Mucosa of descending colon (tissue), 3 donors: ENCODE results near the gene PTCD2. TPM values are rescaled to one million over a fixed set of nuclear protein-coding genes. Genes with fewer than 3 reads are reported as not detected.

Source experiments
- ATAC-seq: fragments of 200-7000 bp; cut with Tn5 transposase; one replicate; pipeline ENCODE4 v1.9.1; 2020; ENCODE audit warnings: mild to moderate bottlenecking, moderate library complexity
- DNase-seq, 3 donors: peaks; one replicate each; pipeline ENCODE4 v3.0.0-alpha.2; 2020
- H3K36me3 ChIP-seq: fragments of 200-600 bp; one replicate; pipeline ENCODE4 v1.8.0; 2021; ENCODE audit warnings: low read depth, mild to moderate bottlenecking
- H3K4me1 ChIP-seq: fragments of 200-600 bp; one replicate; pipeline ENCODE4 v1.8.0; 2021; ENCODE audit warnings: low read depth, mild to moderate bottlenecking
- H3K4me3 ChIP-seq: fragments of 200-600 bp; one replicate; pipeline ENCODE4 v1.8.0; 2021; ENCODE audit warnings: mild to moderate bottlenecking
- H3K9me3 ChIP-seq: fragments of 200-600 bp; one replicate; pipeline ENCODE4 v1.8.0; 2021; ENCODE audit warnings: mild to moderate bottlenecking
- intact Hi-C, 2 donors: fragments of 100-400 bp; cut with DNase I in 1 of 2; cut with micrococcal nuclease in 1 of 2; formaldehyde crosslinking; loops; one replicate each; pipeline versions ENCODE4 v1.11.0 to v1.11.1; 2022; cut with DNase I, micrococcal nuclease
- total RNA-seq, 3 donors: library from RNA; stranded (reverse); fragmentation: NEBNext Ultra II Directional in 2 of 3; extraction: Animal tissue kit (Norgen Biotek cat#: 25700) in 2 of 3; gene quantifications; one replicate each; pipeline versions ENCODE4 v1.2.1 to v1.2.4, GENCODE V29; 2021 to 2023
- TF ChIP-seq, protein P1 (sequence below): fragments of 200-600 bp; IDR thresholded peaks from one replicate; pipeline ENCODE4 v1.8.0; 2022; ENCODE audit warnings: antibody characterized with exemption, mild to moderate bottlenecking
- donor health status: DM: no; HTN: no; CAD: no; lungs with moderate emphysema.
- donor health status: DM: no; HTN: no; CAD: no.
- donor health status: DM: no; HTN: yes; CAD: no.

PTCD2 gene
- total RNA-seq, 3 donors from 2014 or later = 4.7 to 6.3 (median 5.2) TPM

DNA sequence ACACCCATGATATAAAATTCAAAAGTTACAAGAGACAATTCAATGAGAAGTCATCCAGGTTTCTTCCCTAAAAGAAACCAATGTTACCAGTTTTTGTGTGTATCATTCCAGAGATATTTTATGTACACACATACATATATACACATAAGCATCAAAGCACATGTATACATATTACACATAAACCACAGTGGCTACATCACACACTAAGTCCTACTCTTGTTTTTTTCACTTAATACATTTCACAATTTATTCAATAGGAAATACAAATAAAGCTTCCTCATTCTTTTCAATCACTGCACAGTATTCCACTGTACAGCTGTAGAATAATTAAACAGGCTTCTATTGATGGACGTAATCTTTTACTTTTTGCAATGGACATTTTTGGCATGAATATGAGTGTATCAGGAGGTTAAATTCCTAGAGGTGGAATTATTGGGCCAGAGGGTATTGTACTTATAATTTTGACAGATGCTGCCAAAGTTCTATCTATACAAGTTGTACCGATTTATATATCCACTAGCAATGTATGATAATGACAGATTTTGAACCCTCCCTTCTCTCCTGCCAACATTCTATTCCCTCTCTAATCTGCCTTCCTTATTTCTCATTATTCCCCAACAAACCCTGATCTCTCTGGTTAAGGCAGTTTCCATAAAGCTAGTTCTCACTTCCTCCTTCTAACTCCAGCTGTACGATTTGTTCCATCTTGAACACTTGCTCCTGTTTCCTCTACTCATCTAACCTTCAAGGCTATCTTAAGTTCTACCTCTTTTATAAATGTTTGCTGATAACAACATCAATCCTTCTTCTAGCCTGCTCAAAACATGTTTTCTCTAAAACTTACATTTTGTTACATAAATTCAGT is 35.4 kb upstream of the PTCD2 start:
- no peaks in the 10 kb centered on the region for H3K4me1 ChIP-seq
- H3K36me3 ChIP-seq = no peaks in the 10 kb centered on the region
- H3K9me3 ChIP-seq = no peaks in the 10 kb centered on the region
- H3K4me3 ChIP-seq = no peak overlapping the region
- DNase-seq (no peak), ATAC-seq (no peak)
- intact Hi-C loops = loop anchor here in 1 of 2 donors (10.0 kb wide), 1 partner anchor 150 kb away; no protein-coding TSS in a partner anchor
- TF ChIP-seq, protein P1, sequence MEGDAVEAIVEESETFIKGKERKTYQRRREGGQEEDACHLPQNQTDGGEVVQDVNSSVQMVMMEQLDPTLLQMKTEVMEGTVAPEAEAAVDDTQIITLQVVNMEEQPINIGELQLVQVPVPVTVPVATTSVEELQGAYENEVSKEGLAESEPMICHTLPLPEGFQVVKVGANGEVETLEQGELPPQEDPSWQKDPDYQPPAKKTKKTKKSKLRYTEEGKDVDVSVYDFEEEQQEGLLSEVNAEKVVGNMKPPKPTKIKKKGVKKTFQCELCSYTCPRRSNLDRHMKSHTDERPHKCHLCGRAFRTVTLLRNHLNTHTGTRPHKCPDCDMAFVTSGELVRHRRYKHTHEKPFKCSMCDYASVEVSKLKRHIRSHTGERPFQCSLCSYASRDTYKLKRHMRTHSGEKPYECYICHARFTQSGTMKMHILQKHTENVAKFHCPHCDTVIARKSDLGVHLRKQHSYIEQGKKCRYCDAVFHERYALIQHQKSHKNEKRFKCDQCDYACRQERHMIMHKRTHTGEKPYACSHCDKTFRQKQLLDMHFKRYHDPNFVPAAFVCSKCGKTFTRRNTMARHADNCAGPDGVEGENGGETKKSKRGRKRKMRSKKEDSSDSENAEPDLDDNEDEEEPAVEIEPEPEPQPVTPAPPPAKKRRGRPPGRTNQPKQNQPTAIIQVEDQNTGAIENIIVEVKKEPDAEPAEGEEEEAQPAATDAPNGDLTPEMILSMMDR = no peak

DNA sequence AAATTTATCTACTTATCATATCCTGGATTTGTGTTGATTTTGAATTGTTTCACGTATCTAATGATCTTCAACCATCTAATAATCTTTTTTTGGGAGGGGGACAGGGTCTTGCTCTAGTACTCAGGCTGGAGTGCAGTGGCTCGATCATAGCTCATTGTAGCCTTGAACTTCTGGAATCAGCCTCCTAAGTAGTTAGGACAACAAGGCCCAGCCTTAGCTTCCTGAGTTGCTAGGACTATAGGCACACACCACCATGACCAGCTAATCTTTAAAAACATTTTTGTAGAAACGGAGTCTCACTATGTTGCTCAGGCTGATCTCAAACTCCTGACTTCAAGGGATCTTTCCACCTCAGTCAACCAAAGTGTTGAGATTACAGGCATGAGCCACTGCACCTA is 34.8 kb upstream of the PTCD2 start:
- intact Hi-C loops = loop anchor here in 1 of 2 donors (10.0 kb wide), 1 partner anchor 151 kb away; no protein-coding TSS in a partner anchor

DNA sequence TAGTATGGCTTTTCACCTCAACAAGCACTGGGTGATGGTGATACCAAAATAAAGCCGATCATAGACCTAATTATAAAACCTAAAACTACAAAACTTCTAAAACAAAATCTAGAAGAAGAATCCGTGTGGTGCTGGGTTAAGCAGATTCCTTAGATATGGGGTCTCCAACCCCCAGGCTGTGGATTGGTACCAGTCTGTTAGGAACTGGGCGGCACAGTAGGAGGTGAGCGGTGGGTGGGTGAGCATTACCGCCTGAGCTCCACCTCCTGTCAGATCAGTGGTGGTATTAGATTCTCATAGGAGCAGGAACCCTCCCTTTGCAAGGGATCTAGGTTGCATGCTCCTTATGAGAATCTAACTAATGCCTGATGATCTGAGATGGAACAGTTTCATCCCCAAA is 33.4 kb upstream of the PTCD2 start:
- Histone ChIP-seq H3K36me3 (no peaks in the 10 kb centered on the region), H3K9me3 (no peaks in the 10 kb centered on the region), H3K4me1 (no peaks in the 10 kb centered on the region), H3K4me3 (no peak overlapping the region)
- DNase-seq (no peak), ATAC-seq (no peak)
- intact Hi-C loops = loop anchor here in 1 of 2 donors (10.0 kb wide), 1 partner anchor 152 kb away; no protein-coding TSS in a partner anchor
- TF ChIP-seq, protein P1 = no peak

More for the DNA sequence above, 34.8 kb upstream of the PTCD2 start:
- no peaks in the 10 kb centered on the region for H3K9me3 ChIP-seq
- no peaks in the 10 kb centered on the region for H3K4me1 ChIP-seq
- TF ChIP-seq, protein P1 = no peak
- DNase-seq = no peak
- no peaks in the 10 kb centered on the region for H3K36me3 ChIP-seq
- ATAC-seq = no peak
- no peak overlapping the region for H3K4me3 ChIP-seq

DNA sequence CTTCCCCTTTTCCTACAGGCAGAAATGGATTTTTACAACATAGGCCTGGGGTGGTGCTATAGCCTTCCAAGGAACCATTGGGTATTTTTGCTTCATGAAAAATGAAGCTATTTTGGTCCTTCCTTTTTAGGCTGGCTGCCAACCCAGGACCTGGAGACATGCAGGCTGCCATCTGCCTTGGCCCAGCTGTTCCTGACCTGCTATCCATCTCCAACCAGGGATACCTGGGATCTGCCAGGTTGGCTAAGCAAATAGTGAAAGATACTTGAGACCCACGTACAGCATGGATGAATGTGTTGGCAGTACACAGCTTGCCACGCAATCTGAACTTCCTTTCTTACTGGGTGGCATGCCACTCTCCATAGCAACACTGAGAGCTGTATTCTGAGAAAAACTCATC is 31.2 kb upstream of the PTCD2 start:
- DNase-seq = no peak
- Histone ChIP-seq H3K4me3 (no peak overlapping the region), H3K4me1 (no peaks in the 10 kb centered on the region), H3K36me3 (no peaks in the 10 kb centered on the region), H3K9me3 (no peaks in the 10 kb centered on the region)
- ATAC-seq = no peak
- TF ChIP-seq, protein P1 = no peak
- intact Hi-C loops = loop anchor here in 1 of 2 donors (10.0 kb wide), 1 partner anchor 154 kb away; no protein-coding TSS in a partner anchor

DNA sequence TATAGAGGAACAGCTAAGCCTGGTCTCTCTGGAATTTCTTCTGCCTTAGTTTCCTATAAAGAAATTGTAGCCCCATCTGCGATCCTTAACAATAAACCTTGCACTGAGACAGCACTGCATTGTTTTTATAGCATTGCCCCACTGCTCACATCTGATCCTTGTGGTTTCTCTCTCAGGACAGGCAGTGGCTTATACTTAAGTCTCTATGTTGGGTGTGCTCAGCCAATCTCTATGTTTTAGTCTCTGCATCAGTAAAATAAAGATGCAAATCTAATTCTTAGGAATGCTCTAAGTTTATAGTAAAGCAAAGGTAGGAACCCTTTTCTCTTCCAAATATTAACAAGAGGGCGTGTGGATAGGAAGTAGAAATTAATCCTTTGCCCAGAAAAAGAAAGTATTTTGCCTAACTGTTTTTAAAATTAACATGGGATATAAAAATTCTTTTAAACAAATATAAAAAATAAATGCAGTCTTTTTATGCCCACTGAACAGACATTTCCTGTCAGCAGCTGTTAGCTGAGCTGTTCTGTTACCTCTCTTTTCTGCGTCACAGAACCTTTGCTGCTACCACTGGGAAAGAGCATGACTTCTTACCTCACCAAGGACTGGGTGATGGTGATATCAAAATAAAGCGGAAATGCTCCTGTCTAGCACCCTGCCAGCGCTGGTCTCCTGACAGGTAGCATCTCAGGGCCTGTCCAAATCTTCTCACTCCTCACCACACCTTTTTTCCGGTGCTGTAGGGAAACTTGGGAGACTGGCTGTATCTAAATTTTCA is 29.6 kb upstream of the PTCD2 start:
- intact Hi-C loops = no loop called here
- TF ChIP-seq, protein P1 = no peak
- Histone ChIP-seq H3K36me3 (no peaks in the 10 kb centered on the region), H3K4me1 (no peaks in the 10 kb centered on the region), H3K4me3 (no peak overlapping the region), H3K9me3 (no peaks in the 10 kb centered on the region)
- ATAC-seq (no peak), DNase-seq (no peak)
